ENCODE data around the gene NALCN.

GRCh38 chr13:101398191-101398590, 18.1 kb downstream of the NALCN start:
- TF ChIP-seq FOXM1 (IDR thresholded peaks at IDR 0.05; ENCODE audit: borderline replicate concordance) (no peak), SUZ12 (IDR thresholded peaks at IDR 0.05) (no peak), BHLHE40 (IDR thresholded peaks at IDR 0.05; ENCODE audit: borderline replicate concordance) (no peak), SP1 (IDR thresholded peaks at IDR 0.05) (no peak), FOXK2 (IDR thresholded peaks at IDR 0.05) (no peak), NFRKB (IDR thresholded peaks at IDR 0.05) (no peak), L3MBTL2 (conservative IDR thresholded peaks at IDR 0.05) (no peak), TARDBP (IDR thresholded peaks at IDR 0.05) (no peak)

Measured in HEK293T (cell line).